Activated naive CD4-positive, alpha-beta T cell treated with Interleukin-2 at 50 U/mL for 16 hours (primary cell): ENCODE results near the gene RSU1.

Experiments
- DNase-seq: peaks from one replicate; pipeline ENCODE4 v3.0.0-alpha.2; 2020

The RSU1 gene

GRCh38 chr10:16586358-16587138 is 230.7 kb downstream of the RSU1 start:
- DNase-seq, result no peak

- no peak for DNase-seq
These were observed 232.1 kb downstream of the RSU1 start for GRCh38 chr10:16585103-16585502.

- DNase-seq, result no peak
These were observed 233.8 kb downstream of the RSU1 start for GRCh38 chr10:16583382-16583781.

- no peak for DNase-seq
These were observed 236.0 kb downstream of the RSU1 start for GRCh38 chr10:16581202-16581601.

GRCh38 chr10:16570731-16571130 is 246.5 kb downstream of the RSU1 start:
- no peak for DNase-seq

GRCh38 chr10:16566202-16566805 is 250.9 kb downstream of the RSU1 start:
- no peak for DNase-seq

- no peak for DNase-seq
These were observed 251.6 kb downstream of the RSU1 start for GRCh38 chr10:16565604-16566003.

GRCh38 chr10:16562891-16563290 is 254.3 kb downstream of the RSU1 start:
- no peak for DNase-seq

- DNase-seq, result no peak
These were observed 257.9 kb downstream of the RSU1 start for GRCh38 chr10:16559236-16559773.

GRCh38 chr10:16547973-16548372 is 269.3 kb downstream of the RSU1 start:
- DNase-seq, result no peak

GRCh38 chr10:16545116-16545736 is 272.0 kb downstream of the RSU1 start:
- no peak for DNase-seq

GRCh38 chr10:16544591-16544990 is 272.6 kb downstream of the RSU1 start:
- no peak for DNase-seq

GRCh38 chr10:16544099-16544498 is 273.1 kb downstream of the RSU1 start:
- DNase-seq, result no peak
